Measurements from ENCODE around the gene NCOA4. TPM values are rescaled to one million over a fixed set of nuclear protein-coding genes. Genes with fewer than 3 reads are reported as not detected.
"Not testable (repeated sequence)": the region's sequence is repeated elsewhere in the genome, so short reads cannot be mapped to it uniquely, and the experiment has no call there.

Gene NCOA4
- total RNA-seq, 1 donor from 2014 or later: 149 TPM

GRCh38 chr10:45984473-45984872, 46.0 kb downstream of the NCOA4 start:
- DNase-seq (ENCODE audit: low read depth in 2 of 2): not testable (repeated sequence)

GRCh38 chr10:45983538-45984186, 46.8 kb downstream of the NCOA4 start:
- peak; percentile 50 to 67 for DNase-seq (ENCODE audit: low read depth in 2 of 2)

GRCh38 chr10:45981367-45981766, 49.1 kb downstream of the NCOA4 start:
- not testable (repeated sequence) for DNase-seq (ENCODE audit: low read depth in 2 of 2)

DNA sequence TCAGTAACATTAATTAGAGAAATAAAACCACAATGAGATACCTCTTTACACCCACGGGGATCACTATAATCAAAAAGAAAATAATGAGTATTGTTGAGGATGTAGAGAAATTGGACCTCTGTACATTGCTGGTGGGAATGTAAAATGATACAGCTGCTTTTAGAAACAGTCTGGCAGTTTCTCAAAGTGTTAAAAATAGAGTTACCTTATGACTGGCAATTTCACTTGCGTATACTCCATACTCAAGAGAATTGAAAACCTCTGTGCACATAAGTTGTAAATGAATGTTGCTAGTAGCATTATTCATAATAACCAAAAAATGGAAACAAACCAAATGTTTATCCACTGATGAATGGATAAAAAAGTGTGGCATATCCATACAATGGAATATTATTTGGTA, 51.9 kb downstream of the NCOA4 start:
- DNase-seq (ENCODE audit: low read depth in 2 of 2): not testable (repeated sequence)

GRCh38 chr10:45974041-45974440, 56.4 kb downstream of the NCOA4 start:
- DNase-seq (ENCODE audit: low read depth in 2 of 2): not testable (repeated sequence)

DNA sequence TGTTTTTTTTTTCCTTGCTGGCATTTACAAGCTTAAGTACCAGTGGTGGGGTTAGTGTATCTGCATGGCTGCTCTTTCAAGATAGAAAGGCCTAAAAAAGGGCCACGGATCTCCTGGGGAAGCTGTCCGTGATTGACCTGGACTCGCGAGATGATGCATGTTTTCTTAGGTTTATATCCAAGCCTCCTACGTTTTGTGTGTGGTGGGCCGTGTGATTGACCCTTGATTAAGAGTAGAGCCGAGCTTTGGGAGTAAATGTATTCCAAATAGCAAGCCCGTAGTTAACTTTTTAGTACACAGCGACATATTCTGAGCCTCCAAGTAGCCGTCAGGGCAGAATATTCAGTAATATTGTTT, 57.6 kb downstream of the NCOA4 start:
- DNase-seq (ENCODE audit: low read depth in 2 of 2): peak in 1 of 2 donors; percentile 31

DNA sequence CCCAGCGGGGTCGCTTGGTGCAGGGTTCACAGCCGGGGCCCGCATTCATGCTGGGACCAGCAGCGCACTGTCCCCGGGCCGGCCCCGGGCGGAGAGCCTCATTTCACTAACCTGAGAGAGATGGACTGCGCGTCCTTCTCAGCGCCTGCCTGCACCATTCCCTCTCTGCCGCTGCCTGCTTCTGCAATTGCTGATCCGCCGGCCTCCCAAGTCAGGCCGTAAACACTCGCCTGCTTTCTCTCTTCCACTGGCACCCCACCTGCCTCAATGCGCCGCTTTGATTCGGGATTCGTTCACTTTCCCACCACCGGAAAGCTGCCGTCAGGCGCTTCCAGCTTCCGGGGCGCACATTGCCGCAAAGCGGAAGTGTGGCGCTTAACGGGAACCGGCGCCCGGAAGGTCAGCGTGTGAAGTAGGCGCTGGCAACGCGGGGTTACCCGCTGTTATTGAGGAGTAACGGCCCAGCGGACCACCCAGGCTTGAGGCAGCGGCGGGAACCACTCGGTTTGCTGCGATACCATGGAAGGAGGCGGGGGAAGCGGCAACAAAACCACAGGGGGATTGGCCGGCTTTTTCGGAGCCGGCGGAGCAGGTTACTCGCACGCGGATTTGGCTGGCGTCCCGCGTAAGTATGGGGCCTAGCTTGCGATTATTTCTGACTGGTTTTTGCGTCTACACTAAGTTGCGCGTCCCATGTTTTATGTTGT, 58.2 kb downstream of the NCOA4 start, which contains the start of gene TIMM23:
TSS of gene TIMM23 (plus strand) at position 384 of the 707 bp plus-strand sequence. CDS start at position 520, 136 bp downstream.
- DNase-seq (ENCODE audit: low read depth in 2 of 2): peak; percentile 64 to 88

- DNase-seq (ENCODE audit: low read depth in 2 of 2): peak in 1 of 2 donors; percentile 30
Measured at GRCh38 chr10:45971742-45972105, 58.7 kb downstream of the NCOA4 start.

- not testable (repeated sequence) for DNase-seq (ENCODE audit: low read depth in 2 of 2)
Measured at GRCh38 chr10:45971019-45971418, 59.4 kb downstream of the NCOA4 start.

- DNase-seq (ENCODE audit: low read depth in 2 of 2): not testable (repeated sequence)
Measured at GRCh38 chr10:45962686-45963452, 67.6 kb downstream of the NCOA4 start.

- not testable (repeated sequence) for DNase-seq (ENCODE audit: low read depth in 2 of 2)
Measured at GRCh38 chr10:45957928-45958327, 72.5 kb downstream of the NCOA4 start.

DNA sequence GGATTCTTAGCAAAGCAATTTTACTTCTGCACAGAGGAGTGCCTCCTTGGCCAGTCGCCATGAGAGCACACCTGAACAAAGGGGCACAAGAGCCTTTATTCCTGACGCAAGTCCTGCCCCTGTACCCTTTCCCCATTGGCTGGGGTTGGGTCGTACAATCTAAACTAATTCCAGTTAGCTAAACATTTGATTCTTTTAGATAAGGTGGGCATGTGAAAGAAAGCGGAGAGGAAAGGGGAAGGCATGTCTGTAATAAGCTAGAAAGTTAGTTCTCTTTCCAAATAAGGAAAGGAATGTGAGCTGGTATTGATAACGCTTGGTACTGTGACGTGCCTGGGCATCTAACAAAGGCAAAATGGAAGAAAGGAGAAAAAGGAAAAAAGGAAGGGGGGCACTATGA, 73.8 kb downstream of the NCOA4 start:
- DNase-seq (ENCODE audit: low read depth in 2 of 2): not testable (repeated sequence)

Other genes with a start within 250 kb of the NCOA4 start
- gene AGAP4, start 183.1 kb downstream of the NCOA4 start, total RNA-seq: 1.8 and 2.8 TPM in 2 replicates
- 54.7 and 62.4 TPM in 2 replicates for gene TIMM23, start 58.1 kb downstream of the NCOA4 start, total RNA-seq
- gene MSMB, start 15.6 kb upstream of the NCOA4 start, total RNA-seq: not detected in 2 replicates

All from dermis microvascular lymphatic vessel endothelial cell (primary cell).